Medulla oblongata (tissue), 1 donor: ENCODE data around the gene FYN.
"Not testable (repeated sequence)": the region's sequence is repeated elsewhere in the genome, so short reads cannot be mapped to it uniquely, and the experiment has no call there.

ENCODE experiments used
- DNase-seq: peaks from one replicate; pipeline ENCODE4 v3.0.0-alpha.2; 2015; ENCODE audit errors: extremely low spot score

FYN gene

GRCh38 chr6:111850295-111850937 is 22.8 kb downstream of the FYN start:
- peak; percentile 50 for DNase-seq

DNA sequence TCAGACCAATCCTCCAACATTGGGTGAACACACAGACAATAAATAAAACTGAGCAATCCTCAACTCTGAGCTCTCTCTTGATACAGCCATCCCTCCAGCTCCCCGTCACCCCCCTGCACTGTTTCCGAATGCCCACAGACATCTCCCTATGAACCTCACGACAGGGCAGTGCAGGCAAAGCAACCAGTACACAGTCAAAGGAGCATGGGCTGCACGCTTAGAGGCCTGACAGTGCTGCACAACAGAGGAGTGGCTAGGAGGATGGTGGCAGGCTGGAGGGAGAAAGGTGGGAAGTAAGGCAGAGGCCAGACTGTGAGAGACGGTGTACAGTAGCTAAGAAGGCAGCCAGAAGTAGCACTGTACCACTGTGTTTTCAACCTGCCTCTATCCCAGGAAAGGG is 24.0 kb downstream of the FYN start:
- no peak for DNase-seq

DNA sequence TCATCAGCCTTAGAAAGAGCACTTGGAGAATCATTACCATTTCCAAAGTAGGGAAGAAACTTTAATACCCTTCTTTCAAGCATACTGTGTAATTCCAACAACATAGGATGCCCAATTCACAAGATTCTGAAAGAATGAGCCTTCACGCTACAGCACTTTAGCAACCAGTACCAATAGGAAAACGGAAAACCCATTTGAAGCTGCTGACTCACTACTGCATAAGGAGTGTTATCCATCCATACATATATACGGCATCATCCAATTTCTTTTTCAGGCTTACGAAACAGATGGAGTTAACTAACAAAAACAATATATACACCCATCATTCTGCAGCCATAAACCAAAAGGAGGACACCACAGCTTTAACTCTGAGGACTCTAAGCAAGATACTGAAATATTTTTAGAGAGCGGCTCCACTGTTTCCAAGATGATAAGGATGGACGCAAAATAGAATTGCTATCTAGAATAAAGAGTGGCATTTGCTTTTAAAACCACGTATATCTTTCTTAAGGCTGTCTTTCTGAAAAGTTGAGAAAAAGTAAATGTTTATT is 24.9 kb downstream of the FYN start:
- DNase-seq, result no peak

GRCh38 chr6:111846492-111847409 is 26.5 kb downstream of the FYN start:
- DNase-seq, result no peak

DNA sequence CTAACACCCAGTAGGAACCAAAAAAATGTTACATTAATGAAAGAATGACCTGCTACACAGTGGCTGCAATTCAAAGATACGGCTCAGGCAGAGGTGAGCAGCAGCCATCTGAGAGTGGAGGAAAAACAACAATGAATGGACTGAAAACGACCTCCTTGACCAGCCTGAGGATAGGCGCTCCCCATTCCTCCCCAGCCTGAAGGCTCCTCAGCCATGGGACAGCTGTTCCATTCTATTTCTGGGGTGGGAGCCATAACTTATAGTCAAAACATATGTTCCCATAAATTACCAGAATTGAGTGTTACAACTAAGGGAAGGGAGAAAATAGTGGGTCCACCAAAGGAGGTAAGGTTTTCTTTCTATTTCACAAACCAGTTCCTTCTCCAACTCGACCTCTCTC is 27.2 kb downstream of the FYN start:
- no peak for DNase-seq

DNA sequence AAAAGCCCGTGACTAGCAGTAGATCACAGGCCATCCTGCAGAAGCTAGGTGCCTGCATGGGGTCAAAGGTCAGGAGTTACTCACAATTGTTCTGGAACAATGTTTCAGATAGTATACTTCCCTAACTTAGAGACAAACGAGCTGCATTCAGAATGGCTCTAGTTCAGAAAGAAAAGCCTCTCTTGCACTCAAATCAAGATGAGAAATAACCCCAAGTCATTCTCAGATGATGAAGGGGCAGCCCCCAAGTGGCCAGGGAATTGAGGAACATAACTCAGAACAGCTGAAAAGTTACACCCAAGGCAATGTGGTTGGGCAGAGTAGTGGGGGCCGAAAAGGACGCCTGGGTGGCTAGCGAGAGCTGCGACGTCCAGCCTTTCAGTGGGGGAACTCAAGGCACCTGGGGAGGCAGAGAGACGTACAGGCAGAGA is 27.8 kb downstream of the FYN start:
- DNase-seq, result no peak

GRCh38 chr6:111844921-111845320 is 28.3 kb downstream of the FYN start:
- peak; percentile 62 for DNase-seq

DNA sequence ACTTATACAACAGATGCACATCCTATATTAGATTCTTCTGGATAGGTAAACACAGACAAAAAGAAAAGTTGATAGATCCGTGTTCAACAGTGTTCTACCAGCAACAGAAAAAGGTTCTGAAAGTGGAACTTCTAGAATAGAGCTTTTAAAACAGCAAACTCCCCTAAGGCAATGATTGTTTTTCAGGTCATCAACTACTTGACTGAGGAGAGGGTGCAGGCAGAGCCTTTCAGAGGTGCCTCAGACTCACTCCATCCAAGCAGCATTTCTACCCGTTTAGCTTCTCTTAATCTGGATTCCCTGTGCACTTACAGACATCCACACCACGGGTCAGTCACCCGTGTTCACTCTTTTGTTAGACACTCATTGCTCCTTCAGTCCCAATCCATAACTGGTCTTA is 28.9 kb downstream of the FYN start:
- DNase-seq, result no peak

DNA sequence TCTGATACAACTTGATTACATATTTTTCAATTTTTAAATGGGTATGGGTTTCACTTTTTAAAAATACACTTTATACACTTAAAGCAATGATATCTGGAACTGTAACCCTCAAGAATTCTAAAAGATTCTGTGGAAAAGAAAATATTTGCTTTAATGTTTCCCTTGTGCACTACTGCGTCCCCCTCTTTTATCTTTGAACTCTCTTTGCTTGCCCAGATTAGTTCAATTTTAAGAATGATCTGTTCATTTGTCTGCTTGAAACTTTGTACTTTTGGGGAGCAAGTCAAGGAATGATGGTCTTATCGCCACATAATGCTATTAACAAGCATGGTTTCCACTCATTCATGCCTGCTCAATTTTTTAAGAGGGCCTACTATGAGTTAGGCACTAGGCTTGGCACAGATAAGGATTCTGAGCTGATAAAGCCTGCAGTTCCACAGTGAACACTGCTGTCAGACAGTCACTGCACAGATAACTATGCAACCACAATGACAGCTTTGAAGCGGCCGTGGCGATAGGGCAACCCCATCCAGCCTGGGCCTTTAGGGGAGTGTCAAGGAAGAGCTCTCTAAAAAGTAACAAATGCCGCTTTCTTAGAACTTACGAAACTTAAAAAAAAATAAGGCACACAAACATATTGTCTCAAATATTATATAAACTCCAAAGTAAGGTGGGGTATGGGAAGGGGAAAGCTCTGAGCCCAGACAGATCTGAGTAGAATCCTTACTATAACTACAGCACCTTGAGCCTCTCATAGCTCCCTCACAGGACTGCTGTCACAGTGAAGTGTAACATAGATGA is 29.7 kb downstream of the FYN start:
- DNase-seq, result peak; percentile 57

DNA sequence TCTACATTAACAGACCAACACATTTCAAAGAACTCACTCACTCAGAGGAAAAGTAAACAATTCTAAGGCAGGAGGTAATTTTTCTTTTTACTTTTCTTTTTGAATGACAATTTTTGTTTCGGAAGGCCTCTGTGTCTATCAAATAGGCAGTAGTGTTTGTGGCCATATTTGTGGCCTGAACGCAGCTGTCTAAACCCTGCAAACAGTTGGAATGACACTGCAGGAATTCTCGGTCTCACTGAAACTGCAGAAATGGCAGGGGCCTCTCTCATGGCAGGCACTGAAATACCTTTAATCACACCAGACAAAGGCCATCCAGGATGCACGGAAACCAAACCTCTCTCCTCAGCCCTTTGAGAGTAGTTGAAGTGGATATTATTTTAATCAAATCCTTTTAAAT is 30.4 kb downstream of the FYN start:
- peak; percentile 44 for DNase-seq

- no peak for DNase-seq
These were observed 30.9 kb downstream of the FYN start for GRCh38 chr6:111842271-111842822.

DNA sequence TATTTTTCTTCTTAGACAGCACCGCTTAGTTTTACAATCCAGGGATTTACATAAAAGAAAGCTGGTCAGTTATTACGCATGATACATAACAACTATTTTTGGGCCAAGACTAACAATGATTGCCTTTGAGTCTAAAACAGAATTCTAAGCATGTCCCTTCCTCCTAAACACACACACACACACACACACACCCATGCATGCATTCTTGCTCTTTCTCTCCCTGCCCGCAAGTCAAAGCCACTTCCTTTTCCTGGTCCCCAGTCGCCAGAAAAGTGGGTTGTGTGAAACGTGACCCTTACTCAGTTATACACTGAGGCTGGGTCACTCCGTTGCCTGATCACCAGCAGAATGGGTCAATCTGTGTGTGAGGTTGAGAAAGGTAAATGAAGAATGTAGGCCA is 31.4 kb downstream of the FYN start:
- no peak for DNase-seq

DNA sequence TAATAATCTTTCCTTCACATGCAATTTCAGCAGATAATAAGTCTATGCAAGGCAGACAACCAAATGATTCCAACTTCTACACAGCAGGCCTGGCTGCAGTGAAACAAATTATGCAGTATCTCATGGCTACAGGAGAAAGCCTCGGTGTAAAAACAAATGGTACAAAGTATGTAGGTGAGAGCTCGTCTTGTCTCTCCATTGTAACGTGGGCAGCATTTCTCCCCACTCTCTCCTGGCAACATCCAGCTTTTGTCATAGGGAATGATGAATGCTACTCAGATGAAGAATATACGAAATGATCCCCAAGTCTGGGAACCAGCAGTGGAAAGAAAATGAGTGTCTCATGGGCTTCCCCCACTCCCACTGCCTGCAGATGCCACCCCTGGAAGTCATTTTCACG is 32.4 kb downstream of the FYN start:
- DNase-seq, result no peak

GRCh38 chr6:111838749-111839484 is 34.3 kb downstream of the FYN start:
- DNase-seq, result no peak

GRCh38 chr6:111837641-111838500 is 35.4 kb downstream of the FYN start:
- no peak for DNase-seq

GRCh38 chr6:111837007-111837406 is 36.2 kb downstream of the FYN start:
- no peak for DNase-seq

GRCh38 chr6:111835807-111836206 is 37.4 kb downstream of the FYN start:
- DNase-seq, result no peak

GRCh38 chr6:111835398-111835797 is 37.9 kb downstream of the FYN start:
- DNase-seq, result not testable (repeated sequence)

DNA sequence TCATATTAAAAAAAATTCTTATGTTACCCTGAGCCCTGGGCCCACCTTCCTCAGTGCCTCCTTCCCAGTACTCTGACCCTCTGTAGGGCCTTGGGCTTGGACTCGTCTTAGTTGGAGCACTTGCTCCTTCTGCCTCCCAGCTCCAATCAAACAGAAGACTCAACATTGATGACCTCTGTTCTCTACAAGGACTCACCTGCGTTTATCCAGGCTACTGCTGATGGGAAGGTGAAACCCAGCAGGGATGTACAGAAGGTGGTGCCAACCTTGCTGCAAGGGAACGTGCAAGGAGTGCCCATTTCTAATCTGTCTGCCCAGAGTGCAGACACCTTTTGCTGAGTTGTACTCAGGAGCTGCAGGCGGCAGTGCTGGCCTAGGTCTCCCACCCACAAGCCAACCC is 38.9 kb downstream of the FYN start:
- no peak for DNase-seq

- DNase-seq, result no peak
These were observed 40.3 kb downstream of the FYN start for GRCh38 chr6:111832833-111833418.
